NCI-H146 (cell line): ENCODE measurements around the gene BOLL.
A peak's percentile ranks its signal among the peaks of the same experiment; 100 is the strongest.
"Not testable (repeated sequence)": the region's sequence is repeated elsewhere in the genome, so short reads cannot be mapped to it uniquely, and the experiment has no call there.

Experiments
- DNase-seq: peaks from one replicate; lab custom pipeline; 2025; lab: John Stamatoyannopoulos, UW

Gene BOLL

GRCh38 chr2:197795277-197795676 lies 10.2 kb upstream of the BOLL start:
- no peak for DNase-seq

GRCh38 chr2:197793456-197793855 lies 8.3 kb upstream of the BOLL start:
- no peak for DNase-seq

- DNase-seq, result no peak
Measured at GRCh38 chr2:197786010-197786877, 1.1 kb upstream of the BOLL start.

GRCh38 chr2:197782126-197782525 lies 3.0 kb downstream of the BOLL start:
- no peak for DNase-seq

GRCh38 chr2:197779261-197779660 lies 5.9 kb downstream of the BOLL start:
- no peak for DNase-seq

GRCh38 chr2:197777823-197778407 lies 7.2 kb downstream of the BOLL start:
- no peak for DNase-seq

- no peak for DNase-seq
Measured at GRCh38 chr2:197760293-197760657, 24.8 kb downstream of the BOLL start.

- no peak for DNase-seq
Measured at GRCh38 chr2:197759625-197760292, 25.4 kb downstream of the BOLL start.

GRCh38 chr2:197759013-197759412 lies 26.1 kb downstream of the BOLL start:
- peak; percentile 33 for DNase-seq

- no peak for DNase-seq
Measured at GRCh38 chr2:197740200-197740599, 44.9 kb downstream of the BOLL start.

- not testable (repeated sequence) for DNase-seq
Measured at GRCh38 chr2:197728555-197729544, 56.3 kb downstream of the BOLL start.

GRCh38 chr2:197727011-197727410 lies 58.1 kb downstream of the BOLL start:
- DNase-seq, result no peak

- DNase-seq, result no peak
Measured at GRCh38 chr2:197717863-197718262, 67.3 kb downstream of the BOLL start.

GRCh38 chr2:197713271-197713670 lies 71.8 kb downstream of the BOLL start:
- DNase-seq, result no peak

GRCh38 chr2:197711578-197711977 lies 73.5 kb downstream of the BOLL start:
- no peak for DNase-seq

- no peak for DNase-seq
Measured at GRCh38 chr2:197710424-197711042, 74.6 kb downstream of the BOLL start.

GRCh38 chr2:197709140-197709539 lies 76.0 kb downstream of the BOLL start:
- not testable (repeated sequence) for DNase-seq

GRCh38 chr2:197708331-197708730 lies 76.8 kb downstream of the BOLL start:
- DNase-seq, result no peak

GRCh38 chr2:197707316-197708213 lies 77.6 kb downstream of the BOLL start:
- no peak for DNase-seq

GRCh38 chr2:197706839-197707207 lies 78.3 kb downstream of the BOLL start:
- DNase-seq, result no peak
